CD14-positive monocyte (primary cell): ENCODE results near the gene NTN4. TPM values are rescaled to one million over a fixed set of nuclear protein-coding genes. Genes with fewer than 3 reads are reported as not detected.

Experiments used
- DNase-seq, 3 donors: peaks; one replicate each; pipeline ENCODE4 v3.0.0-alpha.2; 2011 to 2022
- H2AFZ ChIP-seq: 2 replicates; pipeline ENCODE4 v1.6.0; 2012; ENCODE audit warnings: mild to moderate bottlenecking, low read depth, low read length, inconsistent platforms; ENCODE audit not compliant: insufficient read depth, poor library complexity, severe bottlenecking
- H3K27ac ChIP-seq, 2 donors: 1 replicate in 1 of 2; 2 replicates in 1 of 2; pipeline ENCODE4 v1.5.1; 2012 to 2013; ENCODE audit warnings: low read length in 2 of 2, control low read depth in 1 of 2, inconsistent platforms in 1 of 2, low read depth in 1 of 2, mild to moderate bottlenecking in 1 of 2
- H3K27me3 ChIP-seq, 2 donors: one replicate each; pipeline versions ENCODE4 v1.6.0 to v1.6.1; 2011 to 2013; ENCODE audit warnings: low read length in 2 of 2; ENCODE audit not compliant: control insufficient read depth in 2 of 2, insufficient read depth in 2 of 2
- H3K36me3 ChIP-seq, 2 donors: replicated peaks in 1 of 2; 1 replicate in 1 of 2; 2 replicates in 1 of 2; pipeline versions ENCODE4 v1.5.1 to v1.6.1; 2012 to 2013; ENCODE audit warnings: low read length in 2 of 2, control low read depth in 1 of 2, inconsistent platforms in 1 of 2, mild to moderate bottlenecking in 1 of 2; ENCODE audit not compliant: insufficient read depth in 2 of 2, control insufficient read depth in 1 of 2
- H3K4me1 ChIP-seq, 2 donors: 1 replicate in 1 of 2; 2 replicates in 1 of 2; pipeline versions ENCODE4 v1.5.1 to v1.6.1; 2012 to 2013; ENCODE audit warnings: low read length in 2 of 2, control low read depth in 1 of 2, inconsistent platforms in 1 of 2, mild to moderate bottlenecking in 1 of 2, moderate library complexity in 1 of 2; ENCODE audit not compliant: insufficient read depth in 2 of 2, control insufficient read depth in 1 of 2
- H3K4me2 ChIP-seq: replicated peaks from 2 replicates; pipeline ENCODE3; 2012; ENCODE audit warnings: low read length, moderate library complexity, mild to moderate bottlenecking; ENCODE audit not compliant: poor library complexity, severe bottlenecking; ENCODE audit errors: extremely low read depth
- H3K4me3 ChIP-seq, 3 experiments: fragments of 200-600 bp in 1 of 3; sonication (generic) in 1 of 3; replicated peaks in 1 of 3; 1 replicate in 2 of 3; 2 replicates in 1 of 3; pipeline ENCODE4 v1.5.1; 2011 to 2013; ENCODE audit warnings: low read length in 3 of 3, mild to moderate bottlenecking in 3 of 3, control low read depth in 2 of 3, low read depth in 2 of 3, inconsistent platforms in 1 of 3, moderate library complexity in 1 of 3
- H3K79me2 ChIP-seq: 2 replicates; pipeline ENCODE4 v1.6.0; 2012; ENCODE audit warnings: mild to moderate bottlenecking, control low read depth, inconsistent platforms, low read length, moderate library complexity; ENCODE audit not compliant: insufficient read depth
- H3K9ac ChIP-seq: 2 replicates; pipeline ENCODE4 v1.6.0; 2017; ENCODE audit warnings: low read length, mild to moderate bottlenecking; ENCODE audit not compliant: insufficient read depth, poor library complexity, severe bottlenecking
- H3K9me3 ChIP-seq, 2 donors: replicated peaks in 1 of 2; 1 replicate in 1 of 2; 2 replicates in 1 of 2; pipeline versions ENCODE4 v1.5.1 to v1.6.1; 2012 to 2013; ENCODE audit warnings: low read length in 2 of 2, control low read depth in 1 of 2; ENCODE audit not compliant: control insufficient read depth in 1 of 2, insufficient read depth in 1 of 2
- H4K20me1 ChIP-seq: 2 replicates; pipeline ENCODE4 v1.6.0; 2012; ENCODE audit warnings: mild to moderate bottlenecking, low read length, control low read depth, moderate library complexity; ENCODE audit not compliant: insufficient read depth
- H3K27ac Mint-ChIP-seq, 7 donors: one replicate each; pipeline ENCODE4 v1.8.0; 2020; ENCODE audit warnings: mild to moderate bottlenecking in 7 of 7, mixed read lengths in 7 of 7, moderate library complexity in 6 of 7, inconsistent platforms in 2 of 7
- H3K27me3 Mint-ChIP-seq, 3 donors: one replicate each; pipeline ENCODE4 v1.8.0; 2021 to 2022; ENCODE audit warnings: low read depth in 3 of 3, mild to moderate bottlenecking in 3 of 3, mixed read lengths in 3 of 3, moderate library complexity in 3 of 3, inconsistent platforms in 1 of 3
- H3K36me3 Mint-ChIP-seq, 2 donors: one replicate each; pipeline ENCODE4 v1.8.0; 2020; ENCODE audit warnings: mixed read lengths in 2 of 2, inconsistent platforms in 1 of 2, mild to moderate bottlenecking in 1 of 2
- H3K4me1 Mint-ChIP-seq: one replicate; pipeline ENCODE4 v1.8.0; 2020; ENCODE audit warnings: mild to moderate bottlenecking, mixed read lengths
- H3K4me3 Mint-ChIP-seq, 2 donors: one replicate each; pipeline ENCODE4 v1.8.0; 2020; ENCODE audit warnings: mild to moderate bottlenecking in 2 of 2, mixed read lengths in 2 of 2, moderate library complexity in 1 of 2
- H3K9me3 Mint-ChIP-seq, 7 donors: one replicate each; pipeline ENCODE4 v1.8.0; 2020 to 2022; ENCODE audit warnings: mixed read lengths in 7 of 7, mild to moderate bottlenecking in 6 of 7, moderate library complexity in 6 of 7, inconsistent platforms in 2 of 7
- CTCF ChIP-seq: fragments of 200-600 bp; IDR thresholded peaks from one replicate; pipeline ENCODE4 v1.8.0; 2022; ENCODE audit warnings: antibody characterized with exemption, mild to moderate bottlenecking
- WGBS: methylation state at CpG from one replicate; pipeline ENCODE4 v1.1.5; 2013; ENCODE audit warnings: missing lambda C conversion rate; ENCODE audit not compliant: insufficient coverage; 5-methylcytosine and 5-hydroxymethylcytosine counted together
- intact Hi-C, 2 donors: fragments of 100-400 bp; cut with micrococcal nuclease; formaldehyde crosslinking; loops; one replicate each; pipeline versions ENCODE4 v1.15.0 to v1.15.1; 2023
- polyA plus RNA-seq, 3 donors: library from polyadenylated mRNA; depleted of rRNA in 1 of 3; unstranded in 2 of 3; stranded (reverse) in 1 of 3; fragments of 300-500 nt in 2 of 3; fragments of >200 nt in 1 of 3; fragmentation: Illumina TruSeq in 2 of 3; gene quantifications; 1 replicate in 2 of 3; 2 replicates in 1 of 3; pipeline ENCODE4 v1.2.3, GENCODE V29; 2012 to 2021

NTN4 gene
- polyA plus RNA-seq, 3 donors, result not detected

DNA sequence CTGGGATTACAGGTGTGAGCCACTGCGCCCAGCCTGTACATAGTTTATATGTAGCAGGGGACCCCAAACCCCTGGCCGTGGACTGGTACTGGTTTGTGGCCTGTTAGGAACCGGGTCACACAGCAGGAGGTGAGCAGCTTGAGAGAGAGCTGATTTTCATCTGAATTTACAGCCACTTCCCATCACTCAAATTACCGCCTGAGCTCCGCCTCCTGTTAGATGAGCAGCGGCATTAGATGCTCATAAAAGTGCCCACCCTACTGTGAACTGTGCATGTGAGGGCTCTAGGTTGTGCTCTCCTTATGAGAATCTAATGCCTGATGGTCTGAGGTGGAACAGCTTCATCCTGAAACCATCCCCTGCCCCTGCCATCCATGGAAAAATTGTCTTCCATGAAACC, 119.3 kb downstream of the NTN4 start:
- 89% methylated on average over 1 of the region's 6 CpGs for WGBS
- Mint-ChIP-seq H3K27ac (no peak overlapping the region), H3K27me3 (peaks cover 2 to 10% (median 2%) of the 10 kb centered on the region in 3 donors), H3K4me3 (no peak overlapping the region), H3K36me3 (no peaks in the 10 kb centered on the region), H3K9me3 (peaks cover 0 to 2% (median 0%) of the 10 kb centered on the region in 7 donors), H3K4me1 (no peaks in the 10 kb centered on the region)
- Histone ChIP-seq H3K27ac (no peak overlapping the region), H3K9ac (no peak overlapping the region), H3K36me3 (no peaks in the 10 kb centered on the region), H3K79me2 (no peaks in the 10 kb centered on the region), H3K9me3 (no peaks in the 10 kb centered on the region), H2AFZ (no peak overlapping the region), H3K4me2 (no peak overlapping the region), H3K27me3 (no peaks in the 10 kb centered on the region), H3K4me1 (no peaks in the 10 kb centered on the region), H3K4me3 (no peak overlapping the region), H4K20me1 (no peaks in the 10 kb centered on the region)
- intact Hi-C loops, result no loop called here
- DNase-seq, result no peak
- TF ChIP-seq CTCF, result no peak

DNA sequence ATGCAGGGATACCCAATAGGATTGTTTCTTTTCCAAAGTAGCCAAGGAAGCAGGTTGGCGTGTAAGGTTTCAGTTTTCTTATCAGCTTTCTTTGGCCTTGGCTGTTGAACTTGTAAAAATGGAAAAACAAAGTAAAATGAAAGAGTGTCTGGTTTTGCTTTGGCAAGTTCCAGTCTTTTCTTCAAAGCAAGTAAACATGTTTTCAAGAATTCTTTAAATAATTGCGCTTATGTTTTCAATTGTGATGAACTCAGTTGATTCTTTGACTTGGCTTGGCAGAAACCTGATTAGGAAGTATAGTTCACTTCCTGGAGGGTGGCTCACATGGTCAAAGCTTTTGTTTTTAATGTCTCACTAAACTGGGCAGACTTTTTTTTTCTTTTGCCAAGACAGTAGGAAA, 127.0 kb downstream of the NTN4 start:
- Histone ChIP-seq H3K79me2 (no peaks in the 10 kb centered on the region), H3K9me3 (no peaks in the 10 kb centered on the region), H2AFZ (no peak overlapping the region), H3K27me3 (peaks cover 0 to 2% of the 10 kb centered on the region in 2 donors), H3K4me1 (no peaks in the 10 kb centered on the region), H3K27ac (no peak overlapping the region), H3K4me3 (no peak overlapping the region), H4K20me1 (no peaks in the 10 kb centered on the region), H3K9ac (no peak overlapping the region), H3K36me3 (no peaks in the 10 kb centered on the region), H3K4me2 (no peak overlapping the region)
- Mint-ChIP-seq H3K27me3 (peaks cover 4 to 11% (median 8%) of the 10 kb centered on the region in 3 donors), H3K4me1 (no peaks in the 10 kb centered on the region), H3K9me3 (no peaks in the 10 kb centered on the region), H3K4me3 (no peak overlapping the region), H3K36me3 (no peaks in the 10 kb centered on the region), H3K27ac (no peak overlapping the region)
- no peak for DNase-seq
- intact Hi-C loops, result no loop called here
- no peak for TF ChIP-seq CTCF
- 90% methylated on average over 1 of the region's 2 CpGs for WGBS
